MCF 10A (cell line): ENCODE data around the gene UNC80. TPM values are rescaled to one million over a fixed set of nuclear protein-coding genes. Genes with fewer than 3 reads are reported as not detected.

Experiments
- BruUV-seq: library from RNA; stranded (reverse); fragments of 400-500 nt; replicated peaks from 2 replicates; lab custom pipeline; 2021; lab: Mats Ljungman, UMichigan
- CTCF ChIA-PET: fragments of 300-600 bp; sonication (Branson Sonifier 250); formaldehyde crosslinking; extraction: SDS; loops from one replicate; lab custom pipeline; 2021; ENCODE audit warnings: antibody characterized with exemption, inconsistent platforms; lab: Yijun Ruan, JAX
- POLR2A ChIA-PET: fragments of 300-600, 350-650 bp; sonication (Branson Sonifier 250); formaldehyde crosslinking; extraction: SDS; loops from one replicate; lab custom pipeline; 2020; ENCODE audit warnings: antibody characterized with exemption, inconsistent platforms; lab: Yijun Ruan, JAX
- DNase-seq: peaks from one replicate; pipeline ENCODE4 v3.0.0-alpha.2; 2018; ENCODE audit not compliant: unreplicated experiment
- H3K27ac Mint-ChIP-seq: one replicate; pipeline ENCODE4 v1.8.0; 2022; ENCODE audit warnings: mild to moderate bottlenecking, low read depth, mixed read lengths; ENCODE audit not compliant: unreplicated experiment
- H3K27me3 Mint-ChIP-seq: one replicate; pipeline ENCODE4 v1.8.0; 2022; ENCODE audit warnings: mixed read lengths; ENCODE audit not compliant: insufficient read depth, unreplicated experiment
- H3K36me3 Mint-ChIP-seq: one replicate; pipeline ENCODE4 v1.8.0; 2022; ENCODE audit warnings: mild to moderate bottlenecking, moderate library complexity, mixed read lengths; ENCODE audit not compliant: insufficient read depth, unreplicated experiment
- H3K4me1 Mint-ChIP-seq: one replicate; pipeline ENCODE4 v1.8.0; 2022; ENCODE audit warnings: mixed read lengths; ENCODE audit not compliant: insufficient read depth, unreplicated experiment
- H3K4me3 Mint-ChIP-seq: one replicate; pipeline ENCODE4 v1.8.0; 2022; ENCODE audit warnings: mild to moderate bottlenecking, moderate library complexity, mixed read lengths; ENCODE audit not compliant: unreplicated experiment
- H3K9me3 Mint-ChIP-seq: one replicate; pipeline ENCODE4 v1.8.0; 2022; ENCODE audit warnings: mixed read lengths; ENCODE audit not compliant: unreplicated experiment
- intact Hi-C: fragments of 100-400 bp; cut with micrococcal nuclease; formaldehyde crosslinking; loops from 2 replicates; pipeline ENCODE4 v1.14.1; 2022
- total RNA-seq: library from RNA; stranded (reverse); gene quantifications from 2 replicates; pipeline ENCODE4 v1.2.3, GENCODE V29; 2022
- TF ChIP-seq, protein P1 (sequence below): fragments of 200-600 bp; IDR thresholded peaks from one replicate; pipeline ENCODE4 v1.8.0; 2022; ENCODE audit warnings: antibody characterized with exemption, mild to moderate bottlenecking; ENCODE audit not compliant: unreplicated experiment

UNC80 gene
- total RNA-seq, 1 experiment from 2014 or later: not detected

DNA sequence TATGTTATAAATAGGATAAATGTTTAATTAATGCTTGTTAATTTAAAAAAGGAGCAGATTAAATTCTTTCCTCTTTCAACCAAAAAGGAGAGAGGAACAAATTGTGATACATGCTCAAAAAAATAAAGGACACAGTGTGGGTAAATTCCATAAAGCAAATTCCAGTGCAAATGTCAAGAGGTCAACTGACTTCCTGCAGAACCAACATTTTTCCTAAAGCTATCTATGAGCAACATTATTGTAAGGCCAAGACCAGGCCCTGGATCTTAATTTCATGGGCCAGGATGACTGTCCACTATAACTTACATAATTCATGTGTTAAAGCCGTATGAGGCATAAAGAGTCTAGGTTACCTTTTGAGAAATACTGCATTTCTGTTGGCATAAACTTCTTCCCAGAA, 136.9 kb downstream of the UNC80 start:
- Mint-ChIP-seq H3K9me3 (peaks cover 7% of the 10 kb centered on the region), H3K4me1 (no peaks in the 10 kb centered on the region), H3K36me3 (peaks cover 5% of the 10 kb centered on the region), H3K27ac (no peak overlapping the region), H3K27me3 (no peaks in the 10 kb centered on the region), H3K4me3 (no peak overlapping the region)
- CTCF ChIA-PET: interaction anchor here (0.6 to 1.3 kb wide), 4 partner anchors 12 to 573 kb away, joined by 3 to 5 read pairs (median 3); no protein-coding TSS in a partner anchor
- POLR2A ChIA-PET: no interaction called here
- DNase-seq: no peak
- BruUV-seq: no TSS peak
- TF ChIP-seq, protein P1, sequence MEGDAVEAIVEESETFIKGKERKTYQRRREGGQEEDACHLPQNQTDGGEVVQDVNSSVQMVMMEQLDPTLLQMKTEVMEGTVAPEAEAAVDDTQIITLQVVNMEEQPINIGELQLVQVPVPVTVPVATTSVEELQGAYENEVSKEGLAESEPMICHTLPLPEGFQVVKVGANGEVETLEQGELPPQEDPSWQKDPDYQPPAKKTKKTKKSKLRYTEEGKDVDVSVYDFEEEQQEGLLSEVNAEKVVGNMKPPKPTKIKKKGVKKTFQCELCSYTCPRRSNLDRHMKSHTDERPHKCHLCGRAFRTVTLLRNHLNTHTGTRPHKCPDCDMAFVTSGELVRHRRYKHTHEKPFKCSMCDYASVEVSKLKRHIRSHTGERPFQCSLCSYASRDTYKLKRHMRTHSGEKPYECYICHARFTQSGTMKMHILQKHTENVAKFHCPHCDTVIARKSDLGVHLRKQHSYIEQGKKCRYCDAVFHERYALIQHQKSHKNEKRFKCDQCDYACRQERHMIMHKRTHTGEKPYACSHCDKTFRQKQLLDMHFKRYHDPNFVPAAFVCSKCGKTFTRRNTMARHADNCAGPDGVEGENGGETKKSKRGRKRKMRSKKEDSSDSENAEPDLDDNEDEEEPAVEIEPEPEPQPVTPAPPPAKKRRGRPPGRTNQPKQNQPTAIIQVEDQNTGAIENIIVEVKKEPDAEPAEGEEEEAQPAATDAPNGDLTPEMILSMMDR: no peak
- intact Hi-C loops: no loop called here

DNA sequence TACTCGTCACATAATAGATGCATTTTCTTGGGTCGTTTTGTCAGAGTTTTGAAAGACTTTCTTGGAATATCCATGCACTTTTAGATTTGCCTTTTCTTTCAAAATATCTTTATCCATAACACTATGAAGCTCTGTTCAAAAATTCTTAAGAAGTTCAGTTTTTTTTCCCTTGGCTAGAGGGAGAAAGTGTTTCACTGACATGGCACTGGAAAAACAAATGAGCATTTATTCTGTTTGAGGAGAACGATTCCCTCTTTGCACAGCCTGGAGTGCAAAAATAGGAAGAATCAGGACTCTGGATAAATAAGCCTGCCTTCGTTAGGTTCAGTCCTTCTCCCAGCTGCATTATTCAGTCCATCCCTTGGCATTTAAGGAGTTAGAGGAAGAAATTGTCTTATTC, 139.9 kb downstream of the UNC80 start:
- no peak for DNase-seq
- Mint-ChIP-seq H3K4me3 (no peak overlapping the region), H3K27me3 (peaks cover 15% of the 10 kb centered on the region), H3K4me1 (no peaks in the 10 kb centered on the region), H3K36me3 (no peaks in the 10 kb centered on the region), H3K9me3 (peaks cover 7% of the 10 kb centered on the region), H3K27ac (no peak overlapping the region)
- ChIA-PET CTCF (no interaction called here), POLR2A (interaction anchor here (1.0 kb wide), 1 partner anchor 16 kb away, joined by 3 read pairs; no protein-coding TSS in a partner anchor)
- TF ChIP-seq, protein P1: no peak
- BruUV-seq: no TSS peak
- intact Hi-C loops: no loop called here

DNA sequence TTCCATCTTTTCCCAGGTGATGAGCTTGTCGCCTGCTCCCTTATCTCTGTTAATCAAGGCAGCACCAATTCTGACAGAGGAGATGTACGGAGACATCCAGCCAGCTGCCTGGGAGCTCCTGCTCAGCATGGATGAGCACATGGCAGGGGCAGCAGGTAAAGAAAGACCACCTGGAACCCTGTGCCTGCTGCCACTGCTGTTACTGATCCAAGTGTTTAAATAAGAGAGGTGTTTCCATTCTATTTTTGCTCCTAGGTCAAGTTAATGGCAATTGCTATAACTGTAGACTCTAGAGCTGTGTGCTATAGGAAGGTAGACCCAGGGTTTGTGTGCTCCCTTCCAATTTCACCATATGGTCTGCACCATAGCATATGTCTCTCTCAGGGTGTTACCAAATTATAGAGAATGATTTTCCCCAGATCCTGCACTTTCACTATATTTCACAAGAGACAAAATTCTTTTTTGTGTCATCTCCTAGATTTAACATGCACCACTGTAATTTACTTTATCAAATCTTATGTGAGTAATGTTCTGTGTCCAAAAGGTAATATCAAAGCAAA, 142.2 kb downstream of the UNC80 start:
- TF ChIP-seq, protein P1: no peak
- peaks cover 18% of the 10 kb centered on the region for H3K27me3 Mint-ChIP-seq
- H3K4me1 Mint-ChIP-seq: peaks cover 5% of the 10 kb centered on the region
- peaks cover 7% of the 10 kb centered on the region for H3K9me3 Mint-ChIP-seq
- H3K27ac Mint-ChIP-seq: no peak overlapping the region
- CTCF ChIA-PET: no interaction called here
- DNase-seq: no peak
- no TSS peak for BruUV-seq
- no peaks in the 10 kb centered on the region for H3K36me3 Mint-ChIP-seq
- H3K4me3 Mint-ChIP-seq: no peak overlapping the region
- intact Hi-C loops: no loop called here
- POLR2A ChIA-PET: interaction anchor here (0.5 kb wide), 1 partner anchor 187 kb away, joined by 3 read pairs; no protein-coding TSS in a partner anchor

DNA sequence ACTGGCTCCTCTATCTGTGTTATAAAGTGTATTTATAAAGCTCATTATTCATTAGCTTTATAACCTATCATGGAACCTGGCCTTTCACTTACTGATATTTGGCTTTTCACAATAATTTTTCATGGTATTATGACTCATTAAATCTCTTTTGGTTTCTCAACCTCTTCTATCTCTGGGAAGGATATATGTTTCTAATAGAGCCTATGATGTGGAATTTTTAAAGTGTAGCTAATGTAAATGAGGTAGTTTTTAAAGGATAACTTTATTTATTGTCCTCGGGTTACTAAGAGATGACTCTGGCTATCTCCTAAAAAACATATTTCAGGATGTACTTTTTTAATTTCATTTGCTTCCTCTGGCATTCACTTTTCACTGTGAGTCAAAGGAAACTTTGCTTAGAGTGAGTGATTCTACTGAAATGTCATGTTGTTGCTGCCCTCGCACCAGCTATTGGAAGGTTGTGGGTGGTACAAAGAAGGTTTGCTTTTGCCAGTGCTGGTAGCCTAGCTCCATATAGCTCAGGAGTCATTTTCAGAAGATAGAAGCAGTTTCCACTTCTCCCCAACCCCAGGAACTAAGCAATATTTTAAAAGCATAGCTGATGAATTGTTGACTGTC, 145.6 kb downstream of the UNC80 start:
- DNase-seq: no peak
- TF ChIP-seq, protein P1: no peak
- CTCF ChIA-PET: interaction anchor here (0.5 kb wide), 1 partner anchor 361 kb away, joined by 3 read pairs; no protein-coding TSS in a partner anchor

More for the DNA sequence above, 145.6 kb downstream of the UNC80 start:
- H3K9me3 Mint-ChIP-seq: no peaks in the 10 kb centered on the region
- no peak overlapping the region for H3K4me3 Mint-ChIP-seq
- POLR2A ChIA-PET: interaction anchor here (0.6 kb wide), 1 partner anchor 35 kb away, joined by 3 read pairs; no protein-coding TSS in a partner anchor
- no peak overlapping the region for H3K27ac Mint-ChIP-seq
- H3K36me3 Mint-ChIP-seq: no peaks in the 10 kb centered on the region
- intact Hi-C loops: no loop called here
- H3K27me3 Mint-ChIP-seq: peaks cover 18% of the 10 kb centered on the region
- peaks cover 5% of the 10 kb centered on the region for H3K4me1 Mint-ChIP-seq
- no TSS peak for BruUV-seq
